ENCODE data around the gene TACO1.
A peak's percentile ranks its signal among the peaks of the same experiment; 100 is the strongest.

TACO1 gene

DNA sequence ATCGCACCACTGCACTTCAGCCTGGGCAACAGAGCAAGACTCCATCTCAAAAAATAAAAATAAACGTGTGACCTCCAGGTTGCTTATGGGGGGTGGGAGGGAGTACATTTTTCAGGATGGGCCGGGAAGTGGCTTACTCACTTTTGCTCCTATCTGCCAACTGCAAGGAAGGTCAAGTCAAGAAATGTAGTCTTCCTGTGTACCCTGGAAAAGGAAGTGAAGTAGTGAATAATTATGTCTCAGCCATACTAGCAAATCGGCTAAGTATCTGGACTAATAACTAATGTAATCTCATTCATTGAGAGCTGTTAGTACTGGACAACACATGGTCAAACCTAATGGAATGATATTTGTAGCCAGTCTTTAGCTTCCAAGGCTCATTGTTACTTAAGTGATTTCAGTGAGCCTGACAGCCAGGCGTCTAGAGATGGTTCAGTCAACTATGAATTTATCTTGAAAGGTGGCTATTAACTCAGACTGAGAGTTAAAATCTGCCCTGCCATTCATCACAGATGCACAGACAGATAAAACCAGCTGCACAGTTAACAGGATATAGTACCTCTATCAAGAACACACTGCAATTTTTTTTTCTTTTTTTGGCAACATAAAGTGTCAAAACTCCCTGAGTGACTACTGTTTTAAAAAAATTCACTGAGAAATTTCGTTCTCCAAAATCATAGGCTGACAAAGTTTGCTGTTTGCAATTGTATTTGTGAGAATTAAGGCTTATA is 3.7 kb upstream of the TACO1 start:
- peaks cover 5% of the 10 kb centered on the region for H3K36me3 ChIP-seq (ENCODE audit: control insufficient read depth, insufficient read depth, low read length)
- no peaks in the 10 kb centered on the region for H3K27me3 ChIP-seq (replicated peaks; ENCODE audit: control insufficient read depth, insufficient read depth, low read length, poor library complexity, severe bottlenecking)
- H3K4me1 ChIP-seq (ENCODE audit: control insufficient read depth, insufficient read depth, low read length, poor library complexity, severe bottlenecking) = peaks cover 31% of the 10 kb centered on the region
- no peak overlapping the region for H3K4me3 ChIP-seq (ENCODE audit: insufficient read depth, low read depth, low read length, poor library complexity, severe bottlenecking)
- no peak for DNase-seq
- no peak overlapping the region for H3K27ac ChIP-seq (ENCODE audit: insufficient read depth, low read length, poor library complexity, severe bottlenecking)
- no peaks in the 10 kb centered on the region for H3K9me3 ChIP-seq (ENCODE audit: control insufficient read depth, low read length)

DNA sequence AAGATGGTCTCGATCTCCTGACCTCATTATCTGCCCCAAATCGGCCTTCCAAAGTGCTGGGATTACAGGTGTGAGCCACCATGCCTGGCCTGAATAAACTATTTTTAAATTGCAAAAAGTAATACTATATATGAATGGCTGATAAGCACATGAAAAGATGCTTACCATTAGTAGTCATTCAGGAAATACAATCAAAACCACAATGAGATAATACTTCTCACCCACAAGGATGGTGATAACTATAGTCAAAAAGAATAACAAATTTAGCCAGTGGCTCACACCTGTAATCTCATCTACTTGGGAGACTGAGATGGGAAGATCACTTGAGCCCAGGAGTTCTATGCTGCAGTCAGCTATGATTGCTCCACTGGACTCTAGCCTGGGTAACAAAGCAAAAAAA is 2.4 kb upstream of the TACO1 start:
- peaks cover 34% of the 10 kb centered on the region for H3K4me1 ChIP-seq (ENCODE audit: control insufficient read depth, insufficient read depth, low read length, poor library complexity, severe bottlenecking)
- H3K27ac ChIP-seq (ENCODE audit: insufficient read depth, low read length, poor library complexity, severe bottlenecking) = peak overlapping the region; percentile 23
- H3K4me3 ChIP-seq (ENCODE audit: insufficient read depth, low read depth, low read length, poor library complexity, severe bottlenecking) = no peak overlapping the region
- no peaks in the 10 kb centered on the region for H3K27me3 ChIP-seq (replicated peaks; ENCODE audit: control insufficient read depth, insufficient read depth, low read length, poor library complexity, severe bottlenecking)
- H3K9me3 ChIP-seq (ENCODE audit: control insufficient read depth, low read length) = no peaks in the 10 kb centered on the region
- H3K36me3 ChIP-seq (ENCODE audit: control insufficient read depth, insufficient read depth, low read length) = peaks cover 5% of the 10 kb centered on the region
- peak in 1 of 3 donors; percentile 14 for DNase-seq

DNA sequence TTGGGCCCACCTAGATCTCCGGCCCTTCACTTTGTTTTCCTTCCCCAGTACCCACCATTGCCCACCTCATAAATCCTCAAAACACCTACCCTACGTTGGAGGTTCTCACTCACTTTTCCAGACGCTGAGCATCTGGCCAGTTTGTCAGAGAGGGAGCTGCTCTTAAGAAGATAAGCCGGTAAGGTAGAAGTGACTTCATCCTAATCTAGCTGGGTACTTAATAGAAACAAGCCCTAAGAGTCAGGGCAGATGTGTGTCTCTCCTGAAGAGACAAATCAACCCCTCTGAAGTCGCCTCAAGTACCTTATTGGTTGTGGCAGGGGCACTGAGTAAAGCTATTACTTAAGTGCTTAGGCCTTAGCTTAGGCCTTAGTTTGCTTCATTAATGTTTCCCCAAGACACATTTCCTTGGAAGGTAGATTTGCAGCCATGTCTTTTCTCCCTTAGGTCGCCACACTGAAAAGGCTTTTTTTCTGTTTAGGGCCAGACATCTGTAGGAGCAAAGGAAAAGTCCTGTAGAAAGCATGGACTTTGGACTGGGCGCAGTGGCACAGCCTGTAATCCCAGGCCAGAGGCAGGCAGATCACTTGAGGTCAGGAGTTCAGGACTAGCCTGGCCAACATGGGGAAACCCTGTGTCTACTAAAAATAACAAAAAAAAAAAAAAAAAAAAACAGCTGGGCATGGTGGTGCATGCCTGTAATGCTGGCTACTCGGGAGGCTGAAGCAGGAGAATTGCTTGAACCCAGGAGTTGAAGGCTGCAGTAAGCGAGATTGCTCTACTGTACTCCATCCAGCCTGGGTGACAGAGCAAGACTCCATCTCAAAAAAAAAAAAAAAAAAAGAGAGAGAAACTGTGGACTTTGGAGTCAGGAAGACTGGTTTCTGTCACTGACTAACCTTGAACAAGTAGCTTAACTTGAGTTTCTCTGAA is 1.0 kb downstream of the TACO1 start:
- H3K4me3 ChIP-seq (ENCODE audit: insufficient read depth, low read depth, low read length, poor library complexity, severe bottlenecking) = peak overlapping the region; percentile 88
- DNase-seq = no peak
- H3K27ac ChIP-seq (ENCODE audit: insufficient read depth, low read length, poor library complexity, severe bottlenecking) = peak overlapping the region; percentile 68
- H3K9me3 ChIP-seq (ENCODE audit: control insufficient read depth, low read length) = no peaks in the 10 kb centered on the region
- peaks cover 32% of the 10 kb centered on the region for H3K4me1 ChIP-seq (ENCODE audit: control insufficient read depth, insufficient read depth, low read length, poor library complexity, severe bottlenecking)
- H3K27me3 ChIP-seq (replicated peaks; ENCODE audit: control insufficient read depth, insufficient read depth, low read length, poor library complexity, severe bottlenecking) = no peaks in the 10 kb centered on the region
- H3K36me3 ChIP-seq (ENCODE audit: control insufficient read depth, insufficient read depth, low read length) = peaks cover 20% of the 10 kb centered on the region

DNA sequence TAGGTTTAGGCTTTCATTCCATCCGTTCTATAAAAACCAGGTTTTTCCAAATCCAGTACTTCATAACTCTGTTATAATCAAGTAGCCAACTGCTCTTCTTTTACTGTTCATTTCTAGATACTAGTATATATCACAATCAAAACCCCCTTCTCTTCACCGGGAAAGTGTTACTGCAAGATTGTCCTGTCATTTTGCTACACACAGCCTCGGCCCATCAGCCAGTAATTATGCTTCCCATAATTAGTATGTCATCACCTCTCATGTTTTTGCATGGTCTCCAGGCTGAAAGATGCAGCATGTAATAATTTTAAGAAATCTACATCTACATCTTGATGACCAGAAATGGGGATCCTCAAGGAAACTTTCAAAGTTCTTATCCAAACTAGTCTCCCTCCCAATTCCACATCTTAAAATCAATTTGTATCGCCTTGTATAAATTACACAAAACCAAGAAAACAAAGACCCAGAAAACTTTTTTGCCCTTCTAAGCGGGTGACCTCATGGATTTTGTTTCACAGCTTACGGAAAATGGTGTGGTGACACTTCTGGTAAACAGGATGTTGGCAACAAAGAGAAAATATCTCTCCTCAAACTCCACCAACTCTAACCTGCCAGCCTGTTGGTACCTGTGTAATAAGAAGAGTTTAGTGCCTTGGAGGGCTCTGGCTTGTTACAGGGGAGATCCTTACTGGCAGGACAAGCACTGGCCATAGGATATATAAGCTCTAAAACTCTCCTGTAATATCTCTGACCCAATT is 9.3 kb downstream of the TACO1 start:
- peak overlapping the region; percentile 43 for H3K27ac ChIP-seq (ENCODE audit: insufficient read depth, low read length, poor library complexity, severe bottlenecking)
- peaks cover 25% of the 10 kb centered on the region for H3K4me1 ChIP-seq (ENCODE audit: control insufficient read depth, insufficient read depth, low read length, poor library complexity, severe bottlenecking)
- H3K9me3 ChIP-seq (ENCODE audit: control insufficient read depth, low read length) = no peaks in the 10 kb centered on the region
- DNase-seq = no peak
- H3K4me3 ChIP-seq (ENCODE audit: insufficient read depth, low read depth, low read length, poor library complexity, severe bottlenecking) = no peak overlapping the region
- H3K36me3 ChIP-seq (ENCODE audit: control insufficient read depth, insufficient read depth, low read length) = peaks cover 36% of the 10 kb centered on the region
- H3K27me3 ChIP-seq (replicated peaks; ENCODE audit: control insufficient read depth, insufficient read depth, low read length, poor library complexity, severe bottlenecking) = no peaks in the 10 kb centered on the region

DNA sequence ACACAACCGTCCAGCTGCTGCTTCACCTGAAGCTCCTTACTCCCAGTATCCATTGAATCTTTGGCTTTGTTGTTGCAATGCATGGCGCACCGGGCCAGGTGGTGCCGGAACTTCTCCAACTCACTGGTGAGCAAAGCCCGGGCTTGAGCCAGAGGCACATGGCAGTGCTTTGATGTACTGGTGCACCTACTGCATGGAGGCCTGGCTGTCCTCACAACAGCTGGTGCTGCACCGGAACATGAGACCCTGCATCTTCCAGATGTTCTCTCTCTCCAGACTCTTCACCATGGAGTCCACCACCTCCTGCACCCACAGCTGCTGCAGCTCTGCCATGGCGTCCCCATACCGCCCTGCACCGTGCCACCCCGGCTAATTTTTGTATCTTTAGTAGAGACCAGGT is 10.2 kb downstream of the TACO1 start:
- Histone ChIP-seq H3K27me3 (replicated peaks; ENCODE audit: control insufficient read depth, insufficient read depth, low read length, poor library complexity, severe bottlenecking) (no peaks in the 10 kb centered on the region), H3K4me3 (ENCODE audit: insufficient read depth, low read depth, low read length, poor library complexity, severe bottlenecking) (no peak overlapping the region), H3K9me3 (ENCODE audit: control insufficient read depth, low read length) (no peaks in the 10 kb centered on the region), H3K27ac (ENCODE audit: insufficient read depth, low read length, poor library complexity, severe bottlenecking) (peak overlapping the region; percentile 43), H3K4me1 (ENCODE audit: control insufficient read depth, insufficient read depth, low read length, poor library complexity, severe bottlenecking) (peaks cover 25% of the 10 kb centered on the region), H3K36me3 (ENCODE audit: control insufficient read depth, insufficient read depth, low read length) (peaks cover 28% of the 10 kb centered on the region)
- no peak for DNase-seq

DNA sequence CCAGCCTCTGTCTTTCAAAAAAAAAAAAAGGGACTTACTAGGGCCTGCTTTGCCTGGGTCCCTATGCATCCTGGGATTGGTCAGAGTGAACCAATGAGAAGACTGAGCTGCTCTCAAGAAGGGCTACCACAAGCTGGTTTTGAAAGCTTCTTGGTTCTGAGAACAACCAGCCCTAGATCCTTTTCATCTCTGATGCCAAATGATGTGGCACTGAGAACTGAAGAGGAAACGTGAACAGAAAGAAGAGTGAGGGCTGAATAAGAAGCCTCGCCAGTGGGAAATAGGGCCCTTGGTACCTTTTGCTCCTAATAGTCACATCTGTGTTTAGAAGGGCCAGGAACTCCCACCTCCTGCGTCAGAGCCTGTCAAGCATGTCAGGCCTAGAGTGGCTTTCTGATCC is 10.7 kb downstream of the TACO1 start:
- peaks cover 25% of the 10 kb centered on the region for H3K4me1 ChIP-seq (ENCODE audit: control insufficient read depth, insufficient read depth, low read length, poor library complexity, severe bottlenecking)
- no peak for DNase-seq

DNA sequence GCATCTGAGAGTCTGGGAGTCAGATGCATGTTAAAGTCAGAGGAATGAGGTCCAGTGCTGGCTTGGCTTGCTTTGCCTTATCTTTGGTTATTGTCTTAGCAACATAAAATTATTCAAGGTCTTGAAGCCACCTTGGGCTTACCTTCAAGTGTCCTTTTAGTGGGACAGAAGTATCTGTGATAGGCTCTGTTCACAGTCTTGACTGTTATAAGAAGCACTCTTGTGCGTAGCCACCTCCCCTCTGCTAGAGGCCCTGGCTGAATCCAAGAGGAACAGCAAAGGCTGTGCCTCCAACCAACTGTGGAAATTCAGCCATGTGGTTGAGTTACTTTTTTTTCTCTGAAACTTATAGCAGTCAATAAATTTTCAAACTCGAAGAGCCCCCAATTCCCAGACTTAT is 13.0 kb downstream of the TACO1 start:
- Histone ChIP-seq H3K27me3 (replicated peaks; ENCODE audit: control insufficient read depth, insufficient read depth, low read length, poor library complexity, severe bottlenecking) (no peaks in the 10 kb centered on the region), H3K4me3 (ENCODE audit: insufficient read depth, low read depth, low read length, poor library complexity, severe bottlenecking) (no peak overlapping the region), H3K27ac (ENCODE audit: insufficient read depth, low read length, poor library complexity, severe bottlenecking) (no peak overlapping the region), H3K4me1 (ENCODE audit: control insufficient read depth, insufficient read depth, low read length, poor library complexity, severe bottlenecking) (peaks cover 25% of the 10 kb centered on the region), H3K36me3 (ENCODE audit: control insufficient read depth, insufficient read depth, low read length) (peaks cover 1% of the 10 kb centered on the region), H3K9me3 (ENCODE audit: control insufficient read depth, low read length) (no peaks in the 10 kb centered on the region)
- DNase-seq = no peak

More for the DNA sequence above, 10.7 kb downstream of the TACO1 start:
- no peaks in the 10 kb centered on the region for H3K27me3 ChIP-seq (replicated peaks; ENCODE audit: control insufficient read depth, insufficient read depth, low read length, poor library complexity, severe bottlenecking)
- H3K4me3 ChIP-seq (ENCODE audit: insufficient read depth, low read depth, low read length, poor library complexity, severe bottlenecking) = no peak overlapping the region
- peak overlapping the region; percentile 43 for H3K27ac ChIP-seq (ENCODE audit: insufficient read depth, low read length, poor library complexity, severe bottlenecking)
- H3K36me3 ChIP-seq (ENCODE audit: control insufficient read depth, insufficient read depth, low read length) = peaks cover 23% of the 10 kb centered on the region
- H3K9me3 ChIP-seq (ENCODE audit: control insufficient read depth, low read length) = no peaks in the 10 kb centered on the region

DNA sequence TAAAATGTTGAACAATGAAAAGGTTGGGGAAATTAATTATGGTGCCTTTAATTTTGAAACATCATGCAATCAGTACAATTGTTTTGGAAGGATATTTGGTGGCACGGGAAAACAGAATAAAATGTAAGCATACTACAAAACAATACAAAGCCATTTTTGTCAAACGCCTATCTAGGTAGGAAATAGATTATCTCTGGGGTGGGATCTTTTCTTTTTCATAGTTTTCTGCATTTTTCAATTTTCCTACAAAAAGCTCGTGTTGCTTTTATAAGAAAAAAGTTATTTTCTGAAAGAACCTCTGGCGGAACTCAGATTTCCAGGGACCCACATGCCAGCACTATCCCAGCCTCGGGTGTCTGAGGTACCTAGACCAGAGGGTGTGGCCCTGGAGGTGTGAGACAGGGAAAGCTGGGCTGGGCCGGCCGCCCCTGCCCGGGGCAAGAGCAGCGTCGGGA is 20.6 kb downstream of the TACO1 start:
- Histone ChIP-seq H3K4me1 (ENCODE audit: control insufficient read depth, insufficient read depth, low read length, poor library complexity, severe bottlenecking) (peaks cover 22% of the 10 kb centered on the region), H3K4me3 (ENCODE audit: insufficient read depth, low read depth, low read length, poor library complexity, severe bottlenecking) (peak overlapping the region; percentile 65)
- no peak for DNase-seq

DNA sequence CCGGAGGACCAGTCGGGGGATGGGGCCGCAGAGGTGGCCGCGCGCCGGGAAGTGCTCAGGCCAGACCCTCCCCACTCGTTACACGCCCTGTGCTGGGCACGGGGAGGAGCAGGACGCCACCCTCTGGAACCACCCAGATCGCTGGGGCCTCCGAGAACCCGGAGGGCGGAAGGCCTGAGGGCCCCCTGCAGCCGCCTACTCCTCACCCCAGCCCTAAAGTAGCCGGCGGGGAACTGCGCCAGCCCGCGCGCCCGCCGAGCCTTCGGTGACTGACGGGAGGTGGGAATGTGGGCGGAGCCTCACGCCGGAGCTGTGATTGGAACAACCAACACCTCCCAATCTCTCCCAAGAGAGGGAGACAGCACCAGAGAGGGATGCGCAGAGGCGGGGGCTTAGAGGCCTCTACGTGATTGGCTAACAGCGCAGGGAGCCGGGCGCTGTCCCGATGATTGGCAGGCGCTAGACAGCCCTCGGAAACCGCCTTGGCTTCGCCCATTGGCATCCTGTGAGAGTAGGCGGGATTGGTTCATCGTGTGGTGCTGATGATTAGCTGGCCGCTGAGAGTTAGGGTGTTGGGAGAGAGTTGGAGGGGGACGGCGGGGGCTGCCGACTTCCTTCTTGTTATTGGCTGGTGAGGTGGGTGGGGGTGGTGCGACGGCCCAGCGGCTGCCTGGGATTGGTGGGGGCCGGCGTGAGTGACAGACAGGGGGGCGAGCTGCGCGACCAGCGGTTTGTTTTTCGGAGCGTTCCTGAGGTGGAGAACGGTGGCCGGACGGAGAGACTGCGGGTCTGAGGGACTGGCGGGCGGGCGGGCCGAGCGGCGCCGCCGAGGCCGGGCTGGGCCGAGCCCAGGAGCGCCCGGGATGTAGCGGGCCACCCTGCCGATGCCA is 21.2 kb downstream of the TACO1 start, which contains the start of gene MAP3K3:
Gene MAP3K3, plus strand, starts transcription at position 734 of the 890 bp plus-strand sequence. CDS start 343 bp downstream, outside the sequence.
- Histone ChIP-seq H3K27me3 (replicated peaks; ENCODE audit: control insufficient read depth, insufficient read depth, low read length, poor library complexity, severe bottlenecking) (no peaks in the 10 kb centered on the region), H3K9me3 (ENCODE audit: control insufficient read depth, low read length) (no peaks in the 10 kb centered on the region), H3K4me3 (ENCODE audit: insufficient read depth, low read depth, low read length, poor library complexity, severe bottlenecking) (peak within 1 kb of the TSS; percentile 77), H3K27ac (ENCODE audit: insufficient read depth, low read length, poor library complexity, severe bottlenecking) (peak within 1 kb of the TSS; percentile 62), H3K36me3 (ENCODE audit: control insufficient read depth, insufficient read depth, low read length) (no peaks in the 10 kb centered on the region), H3K4me1 (ENCODE audit: control insufficient read depth, insufficient read depth, low read length, poor library complexity, severe bottlenecking) (peaks cover 22% of the 10 kb centered on the region)
- DNase-seq = peak; percentile 97 to 99 (median 98)

More for the DNA sequence above, 20.6 kb downstream of the TACO1 start:
- Histone ChIP-seq H3K9me3 (ENCODE audit: control insufficient read depth, low read length) (no peaks in the 10 kb centered on the region), H3K36me3 (ENCODE audit: control insufficient read depth, insufficient read depth, low read length) (no peaks in the 10 kb centered on the region), H3K27me3 (replicated peaks; ENCODE audit: control insufficient read depth, insufficient read depth, low read length, poor library complexity, severe bottlenecking) (no peaks in the 10 kb centered on the region), H3K27ac (ENCODE audit: insufficient read depth, low read length, poor library complexity, severe bottlenecking) (peak overlapping the region; percentile 62)

Measured in effector memory CD4-positive, alpha-beta T cell (primary cell).